HG02885 (cell line): ENCODE measurements around the gene TAF1D.
"Not testable (repeated sequence)": the region's sequence is repeated elsewhere in the genome, so short reads cannot be mapped to it uniquely, and the experiment has no call there.

Experiments
- ATAC-seq: cut with Tn5 transposase; IDR thresholded peaks from one replicate; pipeline ENCODE4 v1.9.1; 2021; ENCODE audit warnings: mild to moderate bottlenecking; ENCODE audit not compliant: unreplicated experiment, poor library complexity

Gene TAF1D

GRCh38 chr11:93753241-93753640, 11.9 kb upstream of the TAF1D start:
- no peak for ATAC-seq

GRCh38 chr11:93751001-93751400, 9.7 kb upstream of the TAF1D start:
- ATAC-seq: no peak

GRCh38 chr11:93747122-93747521, 5.8 kb upstream of the TAF1D start:
- peak; percentile 47 for ATAC-seq

- ATAC-seq: no peak
Observed at GRCh38 chr11:93746101-93746500, 4.8 kb upstream of the TAF1D start.

- not testable (repeated sequence) for ATAC-seq
Observed at GRCh38 chr11:93745005-93745755, 3.9 kb upstream of the TAF1D start.

GRCh38 chr11:93744669-93745004, 3.3 kb upstream of the TAF1D start:
- ATAC-seq: no peak

- no peak for ATAC-seq
Observed at GRCh38 chr11:93743291-93743690, 2.0 kb upstream of the TAF1D start.

GRCh38 chr11:93741882-93742226, 559 bp upstream of the TAF1D start:
- ATAC-seq: peak; percentile 20

GRCh38 chr11:93740730-93741093, 583 bp downstream of the TAF1D start:
- peak; percentile 34 for ATAC-seq

GRCh38 chr11:93740031-93740729, 1.1 kb downstream of the TAF1D start:
- ATAC-seq: peak; percentile 17

GRCh38 chr11:93738647-93739081, 2.6 kb downstream of the TAF1D start:
- no peak for ATAC-seq

GRCh38 chr11:93737904-93738612, 3.2 kb downstream of the TAF1D start:
- no peak for ATAC-seq

GRCh38 chr11:93736129-93736528, 5.2 kb downstream of the TAF1D start:
- ATAC-seq: no peak

- ATAC-seq: no peak
Observed at GRCh38 chr11:93735627-93736026, 5.7 kb downstream of the TAF1D start.

- no peak for ATAC-seq
Observed at GRCh38 chr11:93734427-93735222, 6.7 kb downstream of the TAF1D start.

- no peak for ATAC-seq
Observed at GRCh38 chr11:93733474-93733873, 7.8 kb downstream of the TAF1D start.

GRCh38 chr11:93732237-93732892, 8.9 kb downstream of the TAF1D start:
- ATAC-seq: no peak

- ATAC-seq: no peak
Observed at GRCh38 chr11:93730108-93731107, 10.9 kb downstream of the TAF1D start.

- ATAC-seq: no peak
Observed at GRCh38 chr11:93729129-93729616, 12.1 kb downstream of the TAF1D start.
